ENCODE results near the gene CNGA3. TPM values are rescaled to one million over a fixed set of nuclear protein-coding genes. Genes with fewer than 3 reads are reported as not detected.

CNGA3 gene
- total and polyA plus RNA-seq, 8 donors: 0.12 to 6.4 (median 0.14) TPM; not detected in 3

- Histone ChIP-seq H3K9me3 (no peaks in the 10 kb centered on the region), H3K36me3 (no peaks in the 10 kb centered on the region), H3K27me3 (no peaks in the 10 kb centered on the region), H3K27ac (no peak overlapping the region), H3K4me1 (no peaks in the 10 kb centered on the region), H3K4me3 (no peak overlapping the region)
- WGBS, 5 donors: 80 to 95% (median 89%) methylated on average over 1 of the region's 1 CpG
- TF ChIP-seq EP300 (IDR thresholded peaks at IDR 0.05) (no peak), POLR2A (IDR thresholded peaks at IDR 0.05) (no peak), CTCF (IDR thresholded peaks at IDR 0.05) (no peak), POLR2AphosphoS5 (IDR thresholded peaks at IDR 0.05) (no peak)
- DNase-seq: no peak
- intact Hi-C loops (cut with DNase I; ENCODE audit: low total_unique reads): no loop called here
Observed at GRCh38 chr2:98359986-98360385, 13.7 kb downstream of the CNGA3 start.

DNA sequence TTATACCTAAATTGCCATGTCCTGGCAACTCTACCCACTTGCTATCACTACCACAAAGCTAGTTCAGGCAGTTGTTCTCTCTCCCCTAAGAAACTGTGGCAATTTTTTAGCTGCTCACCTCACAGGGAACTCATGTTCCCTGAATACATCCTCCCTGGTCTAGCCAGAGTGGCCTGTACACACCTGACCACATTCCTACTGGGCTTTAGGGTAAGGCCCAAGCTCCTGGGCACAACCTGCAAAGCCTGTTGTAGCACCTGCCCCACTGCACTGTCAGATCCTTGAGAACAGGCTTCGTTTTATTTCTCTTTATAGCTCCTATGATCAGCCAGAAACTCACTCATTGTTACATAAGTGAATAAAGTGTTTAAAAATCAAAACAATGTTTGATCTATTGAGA is 21.5 kb downstream of the CNGA3 start:
- WGBS, 5 donors: 48 to 70% (median 65%) methylated on average over 1 of the region's 1 CpG
- no peak overlapping the region for H3K27ac ChIP-seq
- H3K4me3 ChIP-seq: no peak overlapping the region
- intact Hi-C loops (cut with DNase I; ENCODE audit: low total_unique reads): no loop called here
- H3K9me3 ChIP-seq: peaks cover 6 to 17% (median 14%) of the 10 kb centered on the region in 4 donors
- TF ChIP-seq POLR2A (IDR thresholded peaks at IDR 0.05) (no peak), CTCF (IDR thresholded peaks at IDR 0.05) (no peak), POLR2AphosphoS5 (IDR thresholded peaks at IDR 0.05) (no peak), EP300 (IDR thresholded peaks at IDR 0.05) (no peak)
- peaks cover 0 to 7% (median 0%) of the 10 kb centered on the region in 3 donors for H3K27me3 ChIP-seq
- no peaks in the 10 kb centered on the region for H3K36me3 ChIP-seq
- no peak for DNase-seq
- H3K4me1 ChIP-seq: no peaks in the 10 kb centered on the region

GRCh38 chr2:98369710-98370239 is 23.5 kb downstream of the CNGA3 start:
- Histone ChIP-seq H3K27ac (no peak overlapping the region), H3K27me3 (peaks cover 0 to 8% (median 0%) of the 10 kb centered on the region in 3 donors), H3K4me1 (no peaks in the 10 kb centered on the region), H3K36me3 (no peaks in the 10 kb centered on the region), H3K9me3 (peaks cover 6 to 17% (median 14%) of the 10 kb centered on the region in 4 donors), H3K4me3 (no peak overlapping the region)
- no peak for TF ChIP-seq POLR2A (IDR thresholded peaks at IDR 0.05)
- TF ChIP-seq POLR2AphosphoS5 (IDR thresholded peaks at IDR 0.05): no peak
- no peak for TF ChIP-seq CTCF (IDR thresholded peaks at IDR 0.05)
- no peak for TF ChIP-seq EP300 (IDR thresholded peaks at IDR 0.05)
- no peak for DNase-seq
- 86 to 90% (median 87%) methylated on average over 9 of the region's 9 CpGs for WGBS, 5 donors
- intact Hi-C loops (cut with DNase I; ENCODE audit: low total_unique reads): no loop called here

- intact Hi-C loops (cut with DNase I; ENCODE audit: low total_unique reads): no loop called here
- Histone ChIP-seq H3K27ac (no peak overlapping the region), H3K36me3 (no peaks in the 10 kb centered on the region), H3K4me3 (no peak overlapping the region), H3K9me3 (peaks cover 6 to 17% (median 14%) of the 10 kb centered on the region in 4 donors), H3K27me3 (peaks cover 0 to 10% (median 0%) of the 10 kb centered on the region in 3 donors), H3K4me1 (no peaks in the 10 kb centered on the region)
- TF ChIP-seq CTCF (IDR thresholded peaks at IDR 0.05): no peak
- TF ChIP-seq POLR2AphosphoS5 (IDR thresholded peaks at IDR 0.05): no peak
- no peak for TF ChIP-seq EP300 (IDR thresholded peaks at IDR 0.05)
- TF ChIP-seq POLR2A (IDR thresholded peaks at IDR 0.05): no peak
- WGBS, 5 donors: 55 to 86% (median 66%) methylated on average over 2 to 4 of the region's 4 CpGs
- DNase-seq: no peak
Observed at GRCh38 chr2:98372121-98372520, 25.9 kb downstream of the CNGA3 start.
